AG09319 (cell line): ENCODE measurements around the gene DACH1.

Experiments used
- DNase-seq: peaks from one replicate; pipeline ENCODE4 v3.0.0-alpha.2; 2010; ENCODE audit warnings: low read depth; ENCODE audit errors: extremely low read depth
- TF ChIP-seq, protein P1 (sequence below): IDR thresholded peaks from 2 replicates; pipeline ENCODE4 v1.5.1; 2011; ENCODE audit warnings: low read depth, mild to moderate bottlenecking, inconsistent platforms, low read length, moderate library complexity

DACH1 gene

DNA sequence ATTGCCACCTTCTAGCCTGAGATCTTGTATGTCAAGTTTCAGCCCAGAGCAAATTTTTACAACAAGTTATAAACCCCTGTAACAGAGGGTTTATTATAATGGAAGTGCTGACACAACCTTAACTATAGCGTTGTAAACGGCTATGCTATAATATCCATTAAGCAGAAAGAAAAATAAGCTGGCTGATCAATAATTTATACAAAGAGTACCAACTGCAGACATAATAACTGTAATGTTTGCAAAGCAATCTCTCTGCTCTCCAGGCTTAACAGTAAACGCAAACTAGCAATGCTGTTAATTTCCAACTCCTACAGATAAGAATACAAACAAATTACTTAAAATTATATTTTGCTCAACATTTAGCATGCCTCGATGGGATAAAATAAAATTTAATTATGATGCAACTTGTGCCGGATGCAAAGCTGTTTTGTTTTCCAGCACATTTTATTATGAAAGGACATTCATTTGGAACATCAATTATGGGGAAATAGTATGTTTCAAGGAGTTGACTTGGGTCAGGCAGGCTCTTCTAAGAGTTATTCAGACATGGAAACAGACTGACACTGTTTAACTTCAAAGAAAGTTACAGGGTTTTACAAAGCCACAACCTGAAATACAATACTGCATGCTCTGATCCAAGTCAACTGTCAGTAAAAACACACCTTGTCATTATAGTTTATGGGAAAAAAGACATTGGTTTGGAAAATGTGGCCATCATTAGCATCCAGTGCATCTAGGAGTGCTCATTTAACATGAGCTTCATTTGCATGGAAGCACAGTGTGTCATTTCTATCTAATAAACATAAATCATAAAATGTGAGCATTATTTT lies 6.6 kb upstream of the DACH1 start:
- TF ChIP-seq, protein P1, sequence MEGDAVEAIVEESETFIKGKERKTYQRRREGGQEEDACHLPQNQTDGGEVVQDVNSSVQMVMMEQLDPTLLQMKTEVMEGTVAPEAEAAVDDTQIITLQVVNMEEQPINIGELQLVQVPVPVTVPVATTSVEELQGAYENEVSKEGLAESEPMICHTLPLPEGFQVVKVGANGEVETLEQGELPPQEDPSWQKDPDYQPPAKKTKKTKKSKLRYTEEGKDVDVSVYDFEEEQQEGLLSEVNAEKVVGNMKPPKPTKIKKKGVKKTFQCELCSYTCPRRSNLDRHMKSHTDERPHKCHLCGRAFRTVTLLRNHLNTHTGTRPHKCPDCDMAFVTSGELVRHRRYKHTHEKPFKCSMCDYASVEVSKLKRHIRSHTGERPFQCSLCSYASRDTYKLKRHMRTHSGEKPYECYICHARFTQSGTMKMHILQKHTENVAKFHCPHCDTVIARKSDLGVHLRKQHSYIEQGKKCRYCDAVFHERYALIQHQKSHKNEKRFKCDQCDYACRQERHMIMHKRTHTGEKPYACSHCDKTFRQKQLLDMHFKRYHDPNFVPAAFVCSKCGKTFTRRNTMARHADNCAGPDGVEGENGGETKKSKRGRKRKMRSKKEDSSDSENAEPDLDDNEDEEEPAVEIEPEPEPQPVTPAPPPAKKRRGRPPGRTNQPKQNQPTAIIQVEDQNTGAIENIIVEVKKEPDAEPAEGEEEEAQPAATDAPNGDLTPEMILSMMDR = no peak
- no peak for DNase-seq

GRCh38 chr13:71871844-71872243 lies 4.8 kb upstream of the DACH1 start:
- TF ChIP-seq, protein P1 = no peak
- no peak for DNase-seq

DNA sequence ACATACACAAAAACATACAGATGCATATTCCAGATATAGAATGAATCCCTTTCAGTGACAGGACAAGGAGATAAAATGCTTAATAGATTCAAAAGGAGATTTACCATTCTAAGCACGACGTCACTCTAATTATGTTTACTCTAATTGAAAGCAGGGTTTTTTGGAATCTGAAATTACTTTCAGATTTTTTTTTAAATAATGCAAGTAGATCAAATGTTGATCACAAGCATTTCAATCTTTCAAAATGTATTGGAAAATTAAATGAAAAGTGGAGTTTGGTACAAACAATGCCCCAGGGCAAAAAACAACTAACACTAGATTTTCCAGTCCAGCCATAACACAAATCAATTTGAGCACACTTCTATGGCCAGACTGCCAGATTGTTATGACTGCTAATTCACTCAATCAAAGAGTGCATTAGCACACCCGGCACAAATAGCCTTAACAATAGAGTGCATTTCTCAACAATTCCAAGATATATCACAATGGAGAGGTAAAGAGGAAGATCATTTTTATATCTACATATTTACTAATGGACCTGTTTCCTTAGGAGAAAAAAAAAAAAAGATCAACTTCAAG lies 4.3 kb upstream of the DACH1 start:
- TF ChIP-seq, protein P1 = no peak
- DNase-seq = no peak

DNA sequence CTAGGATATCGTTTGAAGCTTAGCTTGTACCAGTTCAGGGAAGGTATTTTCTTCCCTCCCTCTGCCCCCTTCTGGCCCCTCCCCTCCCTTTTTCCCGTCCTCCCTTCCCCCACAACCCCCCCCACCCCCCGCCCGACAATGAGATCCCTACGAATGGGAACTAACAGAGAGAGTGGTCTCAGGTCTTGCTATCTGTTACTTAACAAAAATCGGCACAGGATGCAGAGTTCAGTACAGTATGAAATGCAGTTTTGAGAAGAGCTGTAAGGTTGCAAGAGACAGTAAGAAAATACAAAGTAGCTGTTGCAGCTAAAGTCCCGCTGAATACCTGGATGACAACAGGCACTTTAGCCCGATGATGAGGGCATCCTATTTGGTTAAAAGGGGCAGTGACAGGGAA lies 3.1 kb upstream of the DACH1 start:
- TF ChIP-seq, protein P1 = no peak
- DNase-seq = no peak

- TF ChIP-seq, protein P1 = no peak
Measured at GRCh38 chr13:71869274-71869673, 2.3 kb upstream of the DACH1 start.

GRCh38 chr13:71866335-71867130 lies 471 bp downstream of the DACH1 start:
- TF ChIP-seq, protein P1 = no peak
- no peak for DNase-seq

More at GRCh38 chr13:71869274-71869673, 2.3 kb upstream of the DACH1 start:
- no peak for DNase-seq
